ENCODE measurements around the gene FHIT.

Gene FHIT

DNA sequence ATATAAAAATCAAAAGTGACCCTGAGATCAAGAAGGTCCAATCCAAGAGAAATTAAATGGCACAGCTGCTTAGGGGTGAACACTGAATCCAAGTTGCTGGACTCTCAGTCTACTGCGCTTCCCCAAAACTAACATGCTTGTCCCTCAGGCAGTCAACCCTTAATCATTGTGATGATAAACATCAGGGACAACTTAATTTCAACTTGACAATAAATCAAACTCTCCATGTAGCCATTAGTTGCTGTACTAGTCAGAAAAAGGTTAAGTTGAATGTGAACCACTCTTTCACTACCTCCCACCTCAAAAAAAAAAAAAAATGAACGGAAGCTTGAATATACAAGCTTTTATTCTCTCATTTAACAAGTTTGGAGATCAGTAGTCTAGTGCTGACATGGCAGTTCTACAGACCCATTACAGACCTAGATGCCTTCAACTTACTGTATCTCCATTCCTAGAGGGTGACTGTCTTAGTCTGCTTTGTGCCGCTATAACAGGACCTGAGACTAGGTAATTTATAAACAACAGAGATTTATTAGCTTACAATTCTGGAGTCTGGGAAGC lies 185.7 kb downstream of the FHIT start:
- no peak for TF ChIP-seq SIN3A (IDR thresholded peaks at IDR 0.05; ENCODE audit: borderline replicate concordance, insufficient read depth, low read length)
- no peak for TF ChIP-seq FOXP2 (optimal IDR thresholded peaks at IDR 0.05; ENCODE audit: borderline replicate concordance, extremely low read depth, extremely low read length, insufficient read depth)
- no peak for TF ChIP-seq TAF1 (IDR thresholded peaks at IDR 0.05; ENCODE audit: borderline replicate concordance, insufficient read depth, low read length)
- TF ChIP-seq POLR2AphosphoS5 (IDR thresholded peaks at IDR 0.05; ENCODE audit: low read depth, low read length), result no peak
- TF ChIP-seq, protein P1, sequence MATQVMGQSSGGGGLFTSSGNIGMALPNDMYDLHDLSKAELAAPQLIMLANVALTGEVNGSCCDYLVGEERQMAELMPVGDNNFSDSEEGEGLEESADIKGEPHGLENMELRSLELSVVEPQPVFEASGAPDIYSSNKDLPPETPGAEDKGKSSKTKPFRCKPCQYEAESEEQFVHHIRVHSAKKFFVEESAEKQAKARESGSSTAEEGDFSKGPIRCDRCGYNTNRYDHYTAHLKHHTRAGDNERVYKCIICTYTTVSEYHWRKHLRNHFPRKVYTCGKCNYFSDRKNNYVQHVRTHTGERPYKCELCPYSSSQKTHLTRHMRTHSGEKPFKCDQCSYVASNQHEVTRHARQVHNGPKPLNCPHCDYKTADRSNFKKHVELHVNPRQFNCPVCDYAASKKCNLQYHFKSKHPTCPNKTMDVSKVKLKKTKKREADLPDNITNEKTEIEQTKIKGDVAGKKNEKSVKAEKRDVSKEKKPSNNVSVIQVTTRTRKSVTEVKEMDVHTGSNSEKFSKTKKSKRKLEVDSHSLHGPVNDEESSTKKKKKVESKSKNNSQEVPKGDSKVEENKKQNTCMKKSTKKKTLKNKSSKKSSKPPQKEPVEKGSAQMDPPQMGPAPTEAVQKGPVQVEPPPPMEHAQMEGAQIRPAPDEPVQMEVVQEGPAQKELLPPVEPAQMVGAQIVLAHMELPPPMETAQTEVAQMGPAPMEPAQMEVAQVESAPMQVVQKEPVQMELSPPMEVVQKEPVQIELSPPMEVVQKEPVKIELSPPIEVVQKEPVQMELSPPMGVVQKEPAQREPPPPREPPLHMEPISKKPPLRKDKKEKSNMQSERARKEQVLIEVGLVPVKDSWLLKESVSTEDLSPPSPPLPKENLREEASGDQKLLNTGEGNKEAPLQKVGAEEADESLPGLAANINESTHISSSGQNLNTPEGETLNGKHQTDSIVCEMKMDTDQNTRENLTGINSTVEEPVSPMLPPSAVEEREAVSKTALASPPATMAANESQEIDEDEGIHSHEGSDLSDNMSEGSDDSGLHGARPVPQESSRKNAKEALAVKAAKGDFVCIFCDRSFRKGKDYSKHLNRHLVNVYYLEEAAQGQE (IDR thresholded peaks at IDR 0.05; ENCODE audit: insufficient read depth in 1 of 2, low read depth in 2 of 2, low read length in 2 of 2), result no peak

DNA sequence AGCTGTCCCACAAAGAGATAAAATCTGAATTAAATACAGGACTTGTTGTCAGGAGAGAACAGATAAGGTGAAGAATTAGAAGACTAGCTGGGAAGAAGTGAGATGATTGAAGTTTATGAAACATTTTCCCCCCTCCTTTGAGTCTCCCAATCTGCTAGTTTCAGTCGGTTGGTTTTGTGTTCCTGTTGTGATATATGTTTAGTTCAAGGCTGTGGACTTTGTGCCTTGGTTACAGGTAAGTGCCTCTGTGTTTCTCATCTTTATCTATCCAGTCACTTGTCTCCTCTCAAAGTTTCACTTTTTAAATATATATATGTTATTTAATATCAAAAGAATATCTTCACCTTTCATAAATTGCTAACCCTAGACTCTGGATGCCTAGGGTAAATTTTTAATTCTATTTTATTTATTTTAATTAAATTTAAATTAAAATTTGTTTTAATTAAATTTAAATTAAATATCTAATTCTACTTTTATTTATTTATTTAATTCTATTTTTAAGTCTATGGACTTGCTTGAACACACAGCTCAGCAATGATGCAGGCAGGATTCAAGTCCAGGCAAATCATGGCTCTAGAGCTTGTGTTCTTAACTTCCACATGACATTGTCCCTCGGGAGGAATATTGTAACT lies 190.0 kb downstream of the FHIT start:
- TF ChIP-seq, protein P1 (IDR thresholded peaks at IDR 0.05; ENCODE audit: insufficient read depth in 1 of 2, low read depth in 2 of 2, low read length in 2 of 2), result no peak
- TF ChIP-seq TAF1 (IDR thresholded peaks at IDR 0.05; ENCODE audit: borderline replicate concordance, insufficient read depth, low read length) (no peak), POLR2AphosphoS5 (IDR thresholded peaks at IDR 0.05; ENCODE audit: low read depth, low read length) (no peak), FOXP2 (optimal IDR thresholded peaks at IDR 0.05; ENCODE audit: borderline replicate concordance, extremely low read depth, extremely low read length, insufficient read depth) (no peak), SIN3A (IDR thresholded peaks at IDR 0.05; ENCODE audit: borderline replicate concordance, insufficient read depth, low read length) (no peak)

DNA sequence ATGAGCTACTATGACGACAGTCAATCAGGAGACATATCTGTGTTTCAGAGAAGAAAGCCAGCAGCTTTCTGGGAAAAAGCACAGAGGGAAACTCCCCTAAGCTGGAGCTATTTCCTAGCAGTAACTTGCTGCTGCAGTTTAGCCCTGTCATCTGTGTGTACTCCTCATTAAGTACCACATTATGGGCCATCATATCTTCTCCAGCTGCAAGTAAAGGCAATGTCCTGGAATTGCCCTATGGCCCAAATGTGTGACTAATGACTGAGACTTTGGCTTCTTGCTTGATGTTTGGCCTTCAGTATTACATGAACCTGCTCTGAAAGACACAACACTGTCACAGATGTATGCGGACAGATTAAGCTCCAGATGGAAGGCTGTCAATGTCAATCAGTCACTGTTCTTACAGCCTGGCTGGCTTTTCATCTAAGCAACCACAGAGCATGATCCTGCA lies 190.8 kb downstream of the FHIT start:
- TF ChIP-seq SIN3A (IDR thresholded peaks at IDR 0.05; ENCODE audit: borderline replicate concordance, insufficient read depth, low read length) (no peak), TAF1 (IDR thresholded peaks at IDR 0.05; ENCODE audit: borderline replicate concordance, insufficient read depth, low read length) (no peak), FOXP2 (optimal IDR thresholded peaks at IDR 0.05; ENCODE audit: borderline replicate concordance, extremely low read depth, extremely low read length, insufficient read depth) (no peak), POLR2AphosphoS5 (IDR thresholded peaks at IDR 0.05; ENCODE audit: low read depth, low read length) (no peak)
- TF ChIP-seq, protein P1 (IDR thresholded peaks at IDR 0.05; ENCODE audit: insufficient read depth in 1 of 2, low read depth in 2 of 2, low read length in 2 of 2), result no peak

DNA sequence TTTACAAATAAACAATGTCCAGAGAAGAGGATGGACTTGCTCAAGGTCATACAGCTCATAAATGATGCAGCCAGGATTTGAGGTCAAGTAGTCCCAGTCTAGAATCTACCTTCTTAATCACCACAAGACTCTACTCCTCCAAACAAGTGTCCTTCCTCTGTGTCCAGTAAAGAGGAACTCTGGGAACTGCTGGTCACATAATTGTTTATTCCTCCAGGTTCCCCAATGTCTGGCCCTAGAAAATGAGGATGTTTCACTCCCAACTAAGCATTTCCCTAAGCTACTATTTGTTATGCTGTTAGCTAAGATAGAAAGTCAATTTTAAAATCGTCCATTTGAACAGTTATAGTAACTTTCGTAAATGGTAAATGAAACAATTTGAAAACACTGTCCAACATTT lies 192.4 kb downstream of the FHIT start:
- TF ChIP-seq, protein P1 (IDR thresholded peaks at IDR 0.05; ENCODE audit: insufficient read depth in 1 of 2, low read depth in 2 of 2, low read length in 2 of 2), result no peak
- TF ChIP-seq POLR2AphosphoS5 (IDR thresholded peaks at IDR 0.05; ENCODE audit: low read depth, low read length), result no peak
- TF ChIP-seq SIN3A (IDR thresholded peaks at IDR 0.05; ENCODE audit: borderline replicate concordance, insufficient read depth, low read length), result no peak
- no peak for TF ChIP-seq TAF1 (IDR thresholded peaks at IDR 0.05; ENCODE audit: borderline replicate concordance, insufficient read depth, low read length)
- TF ChIP-seq FOXP2 (optimal IDR thresholded peaks at IDR 0.05; ENCODE audit: borderline replicate concordance, extremely low read depth, extremely low read length, insufficient read depth), result no peak
